HG03175 (cell line): Measurements from ENCODE around the gene CMTM2.

ENCODE experiments used
- ATAC-seq: cut with Tn5 transposase; IDR thresholded peaks from one replicate; pipeline ENCODE4 v1.9.1; 2021; ENCODE audit warnings: mild to moderate bottlenecking, moderate library complexity; ENCODE audit not compliant: unreplicated experiment

Gene CMTM2

DNA sequence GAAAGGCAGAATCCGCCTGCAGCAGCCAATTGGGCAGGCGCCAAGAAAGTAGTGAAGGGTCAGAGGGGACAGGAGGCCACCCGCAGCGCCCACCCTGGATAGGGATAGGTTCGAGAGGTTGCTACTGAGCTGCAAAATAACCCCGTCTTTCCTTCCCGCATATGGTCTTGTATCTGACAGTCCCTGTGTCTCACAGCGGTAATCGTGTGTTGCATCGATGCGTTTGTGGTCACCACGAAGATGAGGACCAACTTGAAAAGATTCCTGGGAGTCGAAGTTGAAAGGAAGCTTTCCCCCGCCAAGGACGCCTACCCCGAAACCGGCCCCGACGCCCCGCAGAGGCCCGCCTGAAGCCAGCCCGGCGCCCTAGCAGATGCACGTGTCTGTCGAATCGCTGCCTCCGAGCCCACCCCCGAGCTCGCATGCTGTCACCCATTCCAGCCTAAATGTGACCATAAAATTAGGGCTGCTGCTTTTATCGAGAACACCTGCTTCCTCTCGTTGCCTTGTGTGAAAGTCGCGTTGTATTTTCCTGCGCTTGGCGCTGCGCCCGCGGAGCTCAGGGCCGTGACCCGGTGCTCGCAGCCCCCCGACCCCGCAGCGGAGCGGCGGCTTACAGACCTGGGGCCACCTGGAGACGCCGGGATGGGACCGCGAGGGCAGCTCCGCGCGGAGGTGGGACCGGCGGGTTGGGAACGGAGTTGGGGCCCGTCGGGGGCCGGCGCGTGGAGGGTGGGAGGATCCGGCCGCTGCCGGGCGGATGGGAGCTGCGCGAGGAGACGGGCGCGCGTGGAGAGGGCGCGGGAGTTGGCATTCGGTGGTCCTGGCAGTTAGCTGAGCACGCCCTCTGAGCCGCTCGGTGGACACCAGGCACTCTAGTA lies at the start of gene CMTM2:
Gene CMTM2, plus strand, starts transcription at position 813 of the 881 bp plus-strand sequence. CDS start 145 bp downstream, outside the sequence.
- ATAC-seq = no peak

DNA sequence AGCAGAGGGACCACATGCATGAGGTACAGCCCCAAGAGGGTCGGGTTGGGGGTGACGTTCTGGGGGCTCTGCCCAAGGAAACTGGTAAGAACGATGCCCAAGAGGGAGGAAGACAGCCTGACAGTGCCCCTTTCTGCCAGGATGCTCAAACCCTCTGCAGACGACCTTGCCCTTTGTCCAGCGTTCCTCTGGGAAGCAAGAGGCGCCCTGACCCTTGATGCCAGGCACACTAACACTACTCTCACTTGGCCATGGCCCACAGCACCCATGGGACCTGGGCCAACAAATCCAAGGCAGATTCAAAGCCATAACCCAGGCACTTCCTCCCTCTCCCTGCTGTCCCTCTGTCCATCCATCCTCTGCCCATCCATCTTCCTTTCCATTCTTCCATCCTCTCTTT lies 49.8 kb upstream of the CMTM2 start:
- no peak for ATAC-seq

DNA sequence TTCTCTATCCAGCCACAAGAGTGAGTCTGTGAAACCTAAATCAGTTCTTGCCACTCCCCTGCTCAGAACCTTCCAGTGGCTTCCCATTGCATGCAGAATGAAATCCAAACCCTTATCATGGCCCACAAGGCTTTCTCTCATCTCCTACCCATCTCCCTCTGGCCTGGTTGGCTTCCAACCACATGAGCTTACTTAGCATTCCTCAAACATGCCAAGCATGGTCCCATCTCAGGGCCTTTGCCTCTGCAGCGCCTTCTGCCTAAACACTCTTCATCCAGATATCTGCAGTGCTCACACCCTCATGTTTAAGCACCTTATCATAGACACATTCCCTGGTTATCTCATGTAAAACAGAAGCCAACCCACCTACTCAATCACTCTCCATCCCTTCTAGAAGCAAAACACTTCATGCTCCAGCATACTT lies 44.9 kb upstream of the CMTM2 start:
- ATAC-seq = no peak

DNA sequence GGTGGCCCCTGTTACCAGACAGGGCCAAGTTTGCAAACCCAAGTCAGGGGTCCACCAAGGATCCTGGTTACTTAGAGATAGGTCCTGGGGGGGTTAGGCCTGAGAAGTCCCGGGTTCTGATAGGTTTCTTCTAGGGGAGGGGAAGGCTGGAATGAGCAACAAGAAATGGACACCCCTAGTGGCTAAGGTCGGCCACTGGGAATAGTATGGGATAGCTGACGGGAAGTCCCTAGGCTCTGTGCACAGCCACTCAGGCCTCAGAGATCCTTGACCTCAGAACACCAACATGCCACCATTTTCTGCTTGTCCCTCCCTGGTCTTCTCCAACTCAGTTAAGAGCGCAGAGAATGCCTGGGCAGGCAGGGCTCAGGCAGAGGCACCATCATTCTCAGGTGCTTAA lies 42.7 kb upstream of the CMTM2 start:
- no peak for ATAC-seq

GRCh38 chr16:66537236-66537635 lies 42.0 kb upstream of the CMTM2 start:
- no peak for ATAC-seq

DNA sequence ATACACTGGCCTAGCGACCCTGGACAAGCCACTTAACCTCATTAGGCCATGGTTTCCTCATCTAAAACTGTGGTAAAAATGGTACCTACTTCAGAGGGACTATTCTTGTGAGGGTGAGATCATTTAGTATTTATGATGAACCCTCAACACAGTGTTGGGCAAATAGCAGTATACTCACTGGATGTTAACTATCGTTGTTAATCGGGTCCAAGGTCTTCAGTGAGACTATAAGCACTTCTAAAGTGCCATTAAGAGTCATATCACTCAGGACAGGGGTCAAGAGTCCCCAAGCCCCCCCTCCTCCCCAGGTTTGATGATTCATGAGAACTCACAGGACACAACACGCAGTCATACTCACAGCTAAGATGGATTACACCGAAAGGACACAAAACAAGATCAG lies 40.4 kb upstream of the CMTM2 start:
- no peak for ATAC-seq

DNA sequence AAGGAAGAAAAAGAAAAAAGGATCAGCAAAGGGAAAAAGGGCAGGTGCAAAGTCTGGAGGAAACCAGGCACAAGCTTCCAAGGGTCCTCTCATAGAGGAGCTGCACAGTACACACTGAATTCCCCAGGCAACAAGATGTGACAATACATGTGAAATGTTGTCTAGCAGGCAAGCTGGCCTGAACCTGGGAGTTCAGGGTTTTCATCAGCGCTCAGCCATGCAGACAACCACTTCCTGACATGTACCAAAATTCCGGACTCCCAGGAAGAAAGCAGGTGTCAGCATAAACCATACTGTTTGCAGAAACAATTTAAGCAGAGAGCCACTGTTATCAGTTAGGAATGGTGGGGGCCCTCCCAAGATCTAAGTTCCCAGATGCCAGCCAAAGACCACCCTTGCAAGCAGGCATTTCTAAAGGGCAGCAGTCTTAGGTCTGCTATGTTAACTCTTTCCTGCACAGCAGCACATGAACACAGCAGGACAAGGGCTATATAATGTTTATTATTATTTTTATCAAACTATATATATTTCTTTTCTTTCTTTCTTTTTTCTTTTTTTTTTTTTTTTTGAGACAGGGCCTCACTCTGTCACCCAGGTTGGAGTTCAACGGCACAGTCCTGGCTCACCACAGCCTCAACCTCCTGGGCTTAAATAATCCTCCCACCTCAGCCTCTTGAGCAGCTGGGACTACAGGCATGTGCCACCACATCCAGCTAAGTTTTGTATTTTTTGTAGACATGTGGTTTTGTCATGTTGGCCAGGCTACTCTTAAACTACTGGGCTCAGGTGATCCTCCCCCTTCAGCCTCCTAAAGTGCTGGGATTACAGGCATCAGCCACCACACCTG lies 39.4 kb upstream of the CMTM2 start:
- ATAC-seq = peak; percentile 71

GRCh38 chr16:66541388-66542355 lies 37.6 kb upstream of the CMTM2 start:
- ATAC-seq = no peak

GRCh38 chr16:66542396-66542795 lies 36.9 kb upstream of the CMTM2 start:
- no peak for ATAC-seq

DNA sequence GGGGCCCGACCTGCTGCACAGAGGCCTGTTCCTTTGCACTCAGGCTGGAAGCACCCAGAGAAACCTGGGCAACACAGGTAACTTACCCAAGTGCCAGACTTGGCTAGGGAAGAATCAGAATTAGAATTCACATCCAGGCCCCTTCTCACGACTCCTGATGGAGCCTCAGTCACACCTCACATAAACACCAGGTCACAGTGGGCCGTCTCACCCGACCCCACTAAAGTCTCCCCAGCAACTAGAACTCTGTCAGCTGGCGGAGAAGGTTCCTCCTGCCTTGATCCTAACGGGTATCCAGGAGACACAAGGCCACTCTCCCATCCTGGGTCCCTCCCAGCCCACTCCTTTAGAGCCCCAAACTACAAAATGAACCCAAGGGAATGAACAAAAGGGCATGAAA lies 35.7 kb upstream of the CMTM2 start:
- no peak for ATAC-seq

DNA sequence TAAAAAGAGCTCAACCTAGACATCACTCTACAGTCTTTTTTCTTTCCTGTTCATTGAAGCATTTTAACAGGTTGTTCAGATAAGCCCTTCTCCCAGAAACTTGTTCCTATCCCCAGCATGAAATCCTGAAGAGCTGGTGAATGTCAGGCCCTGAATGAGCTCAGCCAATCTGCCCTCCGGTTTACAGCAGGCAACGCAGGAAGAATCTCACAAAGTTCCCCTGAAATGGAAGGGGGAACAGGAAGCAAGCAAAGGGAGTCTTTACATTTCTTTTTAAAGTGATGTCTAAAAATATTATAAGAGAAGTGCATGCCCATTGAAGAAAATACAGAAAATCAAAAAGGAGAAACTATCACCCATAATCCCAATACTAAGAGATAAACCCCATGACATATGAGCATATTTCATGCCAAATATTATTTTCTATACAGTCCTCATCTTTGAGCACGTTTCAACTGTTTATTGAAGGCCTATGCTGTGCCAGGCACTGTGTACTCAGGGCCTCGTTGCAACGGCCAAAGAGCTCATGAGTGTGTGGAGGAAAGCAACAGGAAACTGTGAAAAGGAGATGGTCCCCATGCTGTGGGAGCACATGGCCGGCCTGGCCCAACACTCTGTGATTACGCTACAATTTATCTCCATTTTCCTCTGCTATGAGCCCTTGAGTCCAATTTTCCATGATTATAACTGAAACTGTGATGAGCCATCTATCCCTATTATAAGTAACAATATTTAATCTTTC lies 35.1 kb upstream of the CMTM2 start:
- ATAC-seq = no peak

- ATAC-seq = no peak
Measured at GRCh38 chr16:66547101-66547989, 31.9 kb upstream of the CMTM2 start.

- ATAC-seq = no peak
Measured at GRCh38 chr16:66548068-66548467, 31.2 kb upstream of the CMTM2 start.

DNA sequence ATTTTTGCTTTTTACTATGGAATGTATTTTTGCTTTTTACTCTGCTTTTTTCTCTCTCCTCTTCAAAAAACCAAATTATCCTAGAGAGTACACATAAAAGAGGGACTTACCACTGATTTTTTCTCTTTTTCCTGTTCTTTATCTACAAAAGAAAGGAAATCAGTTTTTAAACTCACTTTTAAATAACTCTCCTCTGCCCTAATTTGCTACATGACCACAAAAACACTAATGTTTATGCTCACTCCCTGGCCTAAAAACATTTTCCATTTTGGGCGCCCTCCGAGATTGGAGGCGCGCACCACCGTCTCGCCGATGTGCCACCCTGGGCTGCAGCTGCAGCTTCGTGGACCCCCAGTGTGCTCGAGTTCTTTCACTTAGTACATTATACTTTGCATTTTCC lies 30.4 kb upstream of the CMTM2 start:
- no peak for ATAC-seq

- ATAC-seq = no peak
Measured at GRCh38 chr16:66549284-66550131, 29.8 kb upstream of the CMTM2 start, which contains the start of gene TK2. Gene TK2, minus strand, starts transcription at chr16:66550122. Its CDS starts 61 bp downstream, at chr16:66550061.

GRCh38 chr16:66551348-66551759 lies 27.9 kb upstream of the CMTM2 start:
- peak; percentile 25 for ATAC-seq

DNA sequence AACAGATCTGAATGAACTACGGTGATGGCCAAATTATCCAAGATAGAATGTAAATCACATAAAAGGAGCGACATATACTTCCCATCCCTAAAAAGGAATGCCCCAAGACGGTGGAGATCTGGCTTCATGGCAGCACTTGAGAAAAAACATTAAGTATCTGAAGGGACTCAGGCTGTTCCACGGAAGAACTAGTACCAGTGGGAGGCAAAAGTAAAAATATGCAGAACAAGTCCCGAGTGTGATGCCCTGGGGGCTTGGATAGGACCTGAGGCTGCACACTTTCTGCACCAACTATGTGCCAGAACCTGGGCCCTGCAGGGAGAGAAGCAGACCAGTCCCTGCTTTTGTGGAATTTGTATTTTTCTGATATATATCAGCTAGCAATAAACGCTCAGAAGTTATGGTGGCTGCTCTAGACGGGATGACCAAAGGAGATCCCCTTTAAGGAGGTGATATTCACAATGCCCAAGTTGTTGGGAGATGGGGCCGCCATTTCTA lies 27.4 kb upstream of the CMTM2 start:
- no peak for ATAC-seq
